GM21367 (cell line): ENCODE data around the gene LIPJ.

Experiments used
- ATAC-seq: cut with Tn5 transposase; IDR thresholded peaks from one replicate; pipeline ENCODE4 v1.9.1; 2021; ENCODE audit not compliant: unreplicated experiment

LIPJ gene, protein sequence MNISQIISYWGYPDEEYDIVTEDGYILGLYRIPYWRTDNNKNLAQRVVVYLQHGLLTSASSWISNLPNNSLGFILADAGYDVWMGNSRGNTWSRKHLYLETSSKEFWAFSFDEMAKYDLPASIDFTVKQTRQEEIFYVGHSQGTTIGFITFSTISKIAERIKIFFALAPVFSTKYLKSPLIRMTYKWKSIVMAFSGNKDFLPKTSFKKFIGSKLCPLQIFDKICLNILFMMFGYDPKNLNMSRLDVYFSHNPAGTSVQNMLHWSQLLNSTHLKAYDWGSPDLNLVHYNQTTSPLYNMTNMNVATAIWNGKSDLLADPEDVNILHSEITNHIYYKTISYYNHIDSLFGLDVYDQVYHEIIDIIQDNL

DNA sequence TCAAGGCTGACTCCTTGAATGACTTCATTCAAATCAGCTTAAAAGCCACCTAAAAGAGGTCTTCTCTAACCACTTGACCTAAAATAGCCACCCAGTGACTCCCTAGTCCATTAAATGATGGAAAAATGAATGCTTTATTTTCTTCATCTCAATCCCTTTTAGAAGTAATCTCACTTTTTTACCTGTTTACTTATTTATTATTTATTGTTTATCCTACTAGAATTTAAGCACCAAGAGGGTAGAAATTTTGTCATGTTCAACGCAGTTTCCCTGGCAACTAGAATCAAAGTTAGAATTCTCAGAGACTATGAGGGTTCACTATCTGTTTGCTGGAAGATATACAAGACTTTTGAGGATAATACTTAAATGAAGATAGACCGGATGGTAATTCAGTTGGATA lies at the start of gene LIPJ:
Gene LIPJ (plus strand): TSS at position 301 of the 400 bp plus-strand sequence. CDS start 3,926 bp downstream, outside the sequence.
- ATAC-seq: no peak

DNA sequence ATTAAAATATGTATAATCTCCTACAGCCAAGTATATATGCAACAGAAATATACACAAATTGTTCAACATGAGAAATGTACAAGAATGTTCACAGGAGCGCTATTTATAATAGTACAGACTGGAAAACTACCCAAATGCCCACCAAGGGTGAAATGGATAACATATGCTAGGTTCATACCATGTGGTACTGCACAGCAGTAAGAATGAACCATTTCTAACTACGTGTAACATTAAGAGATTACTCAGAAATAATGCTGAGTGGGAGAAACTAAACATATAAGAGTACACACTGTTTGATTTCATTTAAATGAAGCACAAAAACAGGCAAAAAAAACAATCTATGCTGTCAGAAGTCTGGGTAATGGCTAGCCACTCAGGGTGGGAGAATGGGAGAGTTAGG lies 49.2 kb upstream of the LIPJ start:
- no peak for ATAC-seq

DNA sequence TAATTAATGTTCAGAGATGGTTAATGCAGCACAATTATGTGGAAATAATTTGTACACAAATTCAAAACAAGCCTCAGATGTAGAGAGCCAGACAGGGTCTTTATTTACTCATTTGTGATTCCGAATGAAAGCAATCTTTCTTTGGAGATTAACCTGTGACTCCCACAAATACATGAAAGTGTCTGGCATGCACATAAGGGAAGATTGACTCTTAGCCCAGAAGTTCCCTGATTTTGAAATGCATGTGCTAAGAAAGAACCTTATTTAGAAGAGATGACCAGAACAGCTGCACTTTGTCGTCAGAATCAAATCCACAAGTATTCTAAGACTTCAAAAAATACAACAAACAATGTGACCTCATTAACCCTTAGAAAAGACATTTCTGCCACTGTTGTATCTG lies 48.5 kb upstream of the LIPJ start:
- ATAC-seq: no peak

DNA sequence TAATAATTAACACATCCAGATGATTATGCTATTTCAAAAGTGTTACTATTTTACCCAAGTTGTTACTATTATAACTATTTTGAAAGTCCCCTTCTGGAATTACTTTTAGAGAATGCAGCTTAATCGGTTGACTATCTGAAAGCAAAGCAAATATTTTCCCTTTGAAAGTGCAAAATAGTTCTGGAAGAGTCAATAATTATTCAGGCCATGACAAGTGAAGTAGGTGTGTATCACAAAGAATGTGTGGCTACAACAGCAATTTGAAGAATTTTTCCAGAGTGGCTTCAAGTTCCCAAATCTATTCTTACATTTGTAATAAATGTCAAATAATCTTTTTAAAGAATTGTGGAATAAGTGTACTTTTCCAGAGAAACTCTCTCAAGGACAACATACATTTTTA lies 46.2 kb upstream of the LIPJ start:
- ATAC-seq: no peak

DNA sequence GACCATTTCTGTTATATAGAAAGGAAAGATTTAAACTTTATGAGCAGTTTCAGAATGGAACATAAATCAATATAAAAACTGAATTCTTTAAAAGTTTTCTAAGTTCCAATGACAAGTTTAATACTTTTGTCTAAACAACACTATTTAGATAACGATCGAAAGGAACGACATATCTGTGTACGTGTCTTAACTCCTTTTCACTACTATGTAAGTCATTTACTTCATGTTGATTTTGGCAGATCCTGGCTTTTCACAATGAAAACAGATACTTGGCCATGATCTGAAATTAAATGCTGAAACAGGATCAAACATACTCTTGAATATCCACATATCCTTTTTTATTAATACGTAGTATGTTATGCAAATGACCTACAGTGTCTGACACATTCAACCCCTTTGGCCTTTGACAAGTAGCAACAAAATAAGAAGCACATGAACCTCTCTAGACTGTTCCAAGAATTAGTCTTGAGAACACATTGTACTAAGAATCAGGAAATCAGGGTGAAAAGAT lies 45.4 kb upstream of the LIPJ start:
- ATAC-seq: no peak

DNA sequence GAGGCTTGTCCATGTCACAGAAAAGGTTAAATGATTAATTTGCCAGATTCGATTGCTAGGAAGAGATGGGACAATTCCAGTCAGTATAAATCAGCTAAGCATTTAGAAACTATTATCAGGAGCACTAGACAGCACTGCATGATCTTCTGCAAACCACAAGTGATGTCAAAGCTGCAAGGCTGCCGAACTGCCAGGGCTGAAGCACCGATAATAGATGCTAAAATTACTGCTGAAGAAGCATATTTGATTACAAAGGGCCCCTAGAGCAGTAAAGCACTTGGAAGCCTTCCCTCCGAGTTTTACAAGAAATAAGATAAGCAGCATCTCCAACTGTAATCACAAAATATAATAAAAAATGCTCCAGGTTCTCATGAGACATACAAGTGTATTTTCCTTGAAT lies 44.0 kb upstream of the LIPJ start:
- no peak for ATAC-seq

DNA sequence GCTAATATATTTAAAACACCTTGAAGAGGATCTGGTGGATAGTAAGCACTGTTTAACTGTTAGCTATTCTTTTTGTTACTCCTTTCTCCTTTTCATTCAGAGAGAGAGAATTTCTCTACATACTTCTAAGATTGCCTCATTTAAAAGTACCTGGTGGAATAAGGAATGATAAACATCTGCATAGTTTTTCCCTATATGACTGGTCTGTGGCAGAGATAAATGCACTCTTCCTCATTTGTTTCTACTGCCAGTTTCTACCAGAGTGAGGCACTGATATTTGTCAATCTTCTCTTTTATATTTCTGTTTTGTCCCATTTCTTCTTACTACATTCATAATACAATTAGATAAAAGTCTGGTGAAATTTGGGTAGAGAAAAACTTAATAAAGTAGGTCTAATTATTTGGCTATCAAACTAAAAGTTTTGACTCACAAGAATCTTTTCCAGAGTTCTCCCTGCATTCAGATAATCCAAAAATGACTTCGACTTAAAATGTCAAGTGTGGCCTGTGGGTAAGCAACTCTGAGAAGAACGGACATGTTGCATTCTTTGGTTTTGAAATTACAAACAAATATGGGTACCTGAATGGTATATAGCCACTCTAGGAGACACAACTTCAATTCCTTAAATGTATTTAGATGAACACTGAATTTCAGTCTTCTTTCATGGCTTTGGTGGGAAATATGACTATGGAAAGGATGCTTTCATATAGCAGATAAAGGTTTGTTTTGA lies 42.3 kb upstream of the LIPJ start:
- no peak for ATAC-seq

DNA sequence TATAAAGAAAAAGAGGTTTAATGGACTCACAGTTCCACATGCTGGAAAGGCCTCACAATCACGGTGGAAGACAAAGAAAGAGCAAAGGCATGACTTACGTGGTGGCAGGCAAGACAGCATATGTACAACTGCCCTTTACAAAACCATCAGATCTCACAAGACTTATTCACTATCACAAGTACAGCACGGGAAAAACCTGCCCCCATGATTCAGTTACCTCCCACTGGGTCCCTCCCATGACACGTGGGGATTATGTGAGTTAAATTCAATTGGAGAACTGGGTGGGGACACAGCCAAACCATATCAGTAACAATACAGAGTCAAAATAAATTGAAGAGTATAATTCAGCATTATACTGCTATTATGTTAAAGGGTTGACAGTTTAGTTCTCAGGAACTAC lies 41.2 kb upstream of the LIPJ start:
- ATAC-seq: no peak

DNA sequence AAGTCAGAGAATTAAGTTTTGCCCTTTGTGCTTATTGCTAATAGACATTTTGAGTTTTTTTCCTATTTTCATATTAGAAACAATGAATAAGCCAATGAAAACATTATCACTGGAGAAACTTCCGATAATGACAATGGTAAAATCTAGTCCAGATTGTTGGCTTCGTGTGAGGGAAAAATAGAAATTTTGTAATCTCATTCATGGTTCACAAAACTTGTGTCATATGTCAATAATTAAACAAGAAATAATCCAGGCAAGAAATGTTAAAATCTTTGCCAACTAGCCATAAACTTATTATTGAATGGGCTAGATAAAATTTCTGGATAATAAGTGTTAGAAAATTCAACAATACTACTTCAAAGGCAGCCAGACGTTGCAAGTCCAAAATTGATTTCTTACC lies 40.1 kb upstream of the LIPJ start:
- no peak for ATAC-seq

DNA sequence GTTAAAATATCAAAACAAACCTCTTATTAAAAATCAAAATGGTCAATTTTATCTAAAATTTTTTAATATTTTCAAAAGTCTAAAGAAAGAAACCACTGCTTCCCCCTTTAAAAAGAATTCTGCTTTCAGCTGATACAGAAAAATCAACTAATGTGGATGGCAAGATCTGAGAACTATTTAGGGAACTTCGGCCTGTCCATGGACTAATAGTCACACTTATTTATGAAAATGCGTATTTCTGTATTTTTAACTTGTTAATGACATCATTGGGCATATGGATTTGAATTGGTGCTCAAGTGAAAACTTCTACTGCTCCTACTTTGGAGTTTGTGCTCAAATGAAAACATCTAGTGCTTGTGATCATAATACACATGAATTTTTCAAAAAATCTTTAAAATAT lies 35.3 kb upstream of the LIPJ start:
- no peak for ATAC-seq

DNA sequence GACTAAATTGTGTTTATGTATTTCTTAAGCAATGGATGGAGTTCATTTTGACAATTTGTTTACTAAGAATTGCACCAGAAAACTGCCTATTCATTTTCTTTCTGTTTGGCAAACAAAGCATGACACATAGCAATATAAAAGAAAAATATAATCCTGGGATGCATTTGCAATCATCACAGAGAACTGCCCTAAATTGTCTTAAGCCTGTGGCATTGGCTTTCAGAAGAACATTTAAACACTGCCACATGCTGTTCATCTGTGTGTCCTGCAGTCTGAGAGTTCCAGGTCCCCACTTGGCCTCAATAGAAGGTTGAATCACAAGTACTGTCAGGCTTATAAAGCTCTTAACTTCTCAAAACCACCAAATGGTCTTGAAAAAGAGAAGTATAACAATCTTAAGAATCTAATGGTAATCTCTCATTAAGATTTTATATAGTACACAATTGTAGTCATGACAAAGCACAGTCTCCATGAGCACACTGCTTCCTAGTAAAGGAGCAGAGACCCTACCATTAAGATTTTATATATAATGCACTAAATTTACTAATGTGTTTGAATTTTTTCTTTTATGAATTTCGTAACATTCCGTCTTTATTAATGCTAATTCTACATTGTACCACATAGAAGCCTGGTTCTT lies 33.3 kb upstream of the LIPJ start:
- peak; percentile 82 for ATAC-seq

DNA sequence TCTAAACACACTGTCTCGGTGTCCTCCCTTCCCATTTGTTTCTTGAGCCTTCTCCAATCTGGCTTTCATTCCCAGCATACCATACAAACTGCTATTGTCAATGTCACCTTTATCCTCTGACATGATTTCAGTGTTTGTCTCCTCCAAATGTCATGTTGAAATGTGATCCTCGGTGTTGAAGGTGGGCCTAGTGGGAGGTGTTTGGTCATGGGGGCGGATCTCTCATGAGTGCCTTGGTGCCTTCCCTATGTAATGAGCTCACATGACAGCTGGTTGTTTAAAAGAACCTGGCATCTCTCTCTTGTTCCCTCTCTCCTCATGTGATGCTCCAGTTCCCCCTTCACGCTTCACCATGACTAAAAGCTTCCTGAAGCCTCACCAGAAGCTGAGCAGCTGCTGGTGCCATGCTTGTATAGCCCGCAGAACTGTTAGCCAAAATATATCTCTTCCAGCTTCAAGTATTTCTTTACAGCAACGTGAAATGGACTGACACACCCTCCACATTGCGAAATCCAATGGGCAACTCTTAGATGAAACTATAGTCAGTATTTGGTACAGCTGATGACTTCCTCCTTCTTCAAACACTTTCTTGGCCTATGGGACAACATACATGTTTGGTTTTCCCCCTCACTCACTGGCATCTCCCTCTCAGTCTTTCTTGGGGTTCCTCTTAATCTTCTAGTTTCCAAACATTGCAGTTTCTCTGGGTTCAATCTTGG lies 31.2 kb upstream of the LIPJ start:
- no peak for ATAC-seq

DNA sequence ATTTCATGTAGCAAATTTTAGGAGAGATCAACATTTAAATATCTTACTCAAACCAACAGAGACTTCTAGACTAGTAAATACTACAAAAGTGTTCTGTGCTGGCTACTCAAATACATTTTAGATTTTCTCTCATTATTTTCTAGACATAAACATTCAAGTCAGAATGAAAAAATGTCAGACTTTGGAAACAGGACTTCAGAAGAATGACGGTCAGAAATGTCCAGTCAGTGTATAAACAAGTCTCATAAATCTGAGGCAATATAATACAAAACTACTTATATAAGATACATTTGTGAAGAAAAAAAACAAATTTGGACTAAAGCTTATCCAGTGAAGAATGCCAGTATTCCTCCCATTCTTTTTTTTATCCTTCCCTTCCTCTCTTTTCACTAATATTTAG lies 29.3 kb upstream of the LIPJ start:
- ATAC-seq: no peak

DNA sequence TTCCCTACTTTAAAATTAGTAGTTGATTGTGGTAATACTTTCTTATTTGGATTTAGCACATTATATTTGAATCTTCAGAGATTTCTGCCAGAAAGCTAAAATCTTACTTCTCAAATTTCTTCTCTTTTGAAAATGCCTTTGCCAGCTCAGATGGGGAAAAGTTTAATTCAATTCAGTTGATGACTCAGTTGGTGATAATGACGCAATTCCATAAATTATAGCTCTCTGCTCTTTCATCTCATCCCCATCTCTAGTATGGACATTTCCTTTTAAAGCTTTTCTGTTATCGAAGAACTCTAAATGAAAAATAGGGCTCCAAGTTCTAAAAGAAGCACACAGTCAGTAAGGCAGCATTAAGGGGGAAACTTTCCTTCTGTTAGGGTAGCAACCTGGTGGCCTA lies 28.9 kb upstream of the LIPJ start:
- no peak for ATAC-seq

DNA sequence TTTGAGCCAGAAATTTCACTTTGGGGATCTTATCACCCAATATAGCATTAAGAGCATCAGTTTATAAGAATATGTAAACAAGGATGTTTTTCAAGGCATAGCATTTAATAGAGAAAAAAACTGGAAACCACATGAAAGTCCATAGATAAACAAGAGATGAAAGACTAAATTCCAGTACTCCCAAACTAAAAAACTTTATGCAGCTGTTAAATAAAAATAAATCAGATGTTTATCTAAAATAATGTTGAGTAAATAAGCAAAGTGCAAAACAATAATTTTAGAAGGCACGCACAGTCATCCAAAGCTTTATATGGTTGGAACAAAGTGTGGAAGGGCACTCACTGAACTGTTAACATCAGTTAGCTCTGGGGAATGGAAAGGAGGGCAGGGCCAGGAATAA lies 24.4 kb upstream of the LIPJ start:
- ATAC-seq: no peak

DNA sequence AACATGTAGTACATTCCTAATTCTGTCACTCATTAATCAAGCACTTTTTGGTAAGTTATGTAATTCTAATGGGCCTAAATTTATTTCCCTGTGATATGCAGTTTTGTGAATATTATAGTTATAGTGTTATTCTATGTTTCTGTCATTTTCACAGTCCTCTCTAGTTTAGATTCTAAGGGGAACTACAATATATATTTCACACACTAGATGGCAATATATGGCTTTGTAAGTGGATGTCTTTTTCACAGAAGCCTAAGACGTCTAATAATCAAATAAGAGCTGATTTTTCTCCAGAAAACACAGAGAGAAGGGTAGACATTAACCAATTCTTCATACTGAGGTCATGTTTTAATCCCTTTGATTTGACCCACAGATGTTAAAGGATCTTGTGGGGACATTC lies 21.5 kb upstream of the LIPJ start:
- no peak for ATAC-seq

DNA sequence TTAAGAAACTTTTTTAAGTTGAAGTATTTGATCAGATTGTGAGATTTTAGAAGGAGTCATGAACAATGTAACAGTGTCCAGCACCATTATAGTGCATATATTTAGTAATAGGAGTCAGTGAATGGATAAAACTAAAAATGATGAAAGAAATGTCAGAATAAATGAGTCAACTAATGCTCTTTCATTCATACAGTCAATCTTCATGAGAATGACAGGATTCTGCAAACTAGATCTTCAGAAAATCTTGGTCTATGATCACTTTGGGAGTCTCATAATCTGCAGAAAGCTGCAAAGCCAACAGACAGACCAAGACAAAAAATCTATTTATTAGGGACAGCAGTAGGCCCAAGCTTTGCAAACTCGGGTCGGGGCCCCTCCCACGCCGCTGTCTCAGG lies 4.2 kb upstream of the LIPJ start:
- ATAC-seq: no peak

DNA sequence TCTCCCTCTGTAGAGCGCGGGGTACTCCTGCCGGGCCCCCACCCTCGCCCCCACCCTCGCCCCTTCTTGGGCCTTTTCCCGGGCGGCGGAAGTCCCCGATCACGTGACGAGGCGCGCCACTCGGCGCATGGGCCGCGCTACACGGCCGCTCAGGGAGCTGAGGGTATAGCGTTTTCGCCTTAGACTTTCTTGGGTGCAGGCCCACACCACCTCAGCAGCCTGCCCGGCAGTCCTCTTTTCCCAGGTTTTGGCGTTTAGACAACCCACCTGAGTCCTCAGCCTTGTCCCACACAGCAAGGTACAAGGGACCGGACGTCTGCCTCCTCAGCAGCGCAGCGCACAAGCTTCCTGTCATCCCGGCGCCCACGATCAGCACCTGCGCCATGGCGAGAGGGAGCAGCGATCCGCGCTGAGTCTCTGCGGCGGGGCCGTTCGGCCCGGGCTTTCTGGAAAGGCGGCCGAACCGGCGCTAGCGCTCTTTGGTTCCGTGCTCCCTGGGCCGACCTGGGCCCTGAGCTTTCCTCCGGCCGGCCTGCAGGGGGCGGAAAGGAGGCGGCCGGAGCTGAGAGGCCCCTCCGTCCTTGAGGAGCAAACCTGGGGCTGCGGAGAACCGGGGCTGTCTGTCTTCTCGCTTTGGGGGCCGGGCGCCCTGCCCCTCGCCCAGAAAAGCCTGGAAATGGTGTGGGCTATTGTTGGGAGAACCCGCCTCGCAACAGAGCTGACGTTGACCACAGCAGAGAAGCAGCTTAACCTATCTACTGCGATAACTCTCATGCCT lies 3.6 kb upstream of the LIPJ start, which contains the start of gene RNLS:
Gene RNLS (minus strand): TSS at position 513 of the 778 bp plus-strand sequence.
- ATAC-seq: peak; percentile 69

DNA sequence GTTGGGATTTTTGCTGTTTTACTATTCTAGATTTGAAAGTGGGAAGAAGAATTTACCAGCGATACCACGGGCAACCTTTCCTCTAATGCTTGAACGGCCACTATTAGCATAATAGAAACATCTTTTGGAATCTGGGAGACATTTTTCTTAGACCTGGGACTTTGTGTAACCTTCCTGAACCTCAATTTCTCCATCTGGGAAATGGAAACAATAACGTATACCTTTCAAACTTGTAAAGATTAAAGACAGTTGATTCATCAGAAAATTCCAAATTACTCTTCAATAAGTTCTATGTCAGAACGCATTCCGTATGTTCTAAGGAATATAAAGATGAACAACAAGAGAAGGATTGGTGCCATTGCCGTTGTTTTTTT lies 3.0 kb upstream of the LIPJ start:
- ATAC-seq: no peak

DNA sequence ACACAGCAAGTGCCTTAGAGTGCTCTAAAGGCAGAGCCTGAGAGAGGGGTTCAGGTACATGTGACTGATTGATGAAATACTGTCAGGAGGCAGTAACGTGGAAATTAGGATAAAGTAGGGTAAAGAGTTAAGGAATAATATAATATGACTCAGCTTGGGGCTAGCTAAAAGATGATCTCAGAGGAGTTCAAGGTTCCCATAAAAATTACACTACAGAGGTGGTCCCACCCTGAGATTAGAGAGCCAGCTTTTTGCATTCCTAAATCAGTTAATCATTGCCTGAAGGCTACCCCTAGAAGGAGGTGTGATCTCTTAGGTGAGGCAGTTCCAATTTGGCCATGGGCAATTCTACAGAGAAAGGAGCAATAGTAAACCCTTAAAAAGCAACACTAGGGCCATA lies 5.8 kb downstream of the LIPJ start:
- ATAC-seq: no peak

DNA sequence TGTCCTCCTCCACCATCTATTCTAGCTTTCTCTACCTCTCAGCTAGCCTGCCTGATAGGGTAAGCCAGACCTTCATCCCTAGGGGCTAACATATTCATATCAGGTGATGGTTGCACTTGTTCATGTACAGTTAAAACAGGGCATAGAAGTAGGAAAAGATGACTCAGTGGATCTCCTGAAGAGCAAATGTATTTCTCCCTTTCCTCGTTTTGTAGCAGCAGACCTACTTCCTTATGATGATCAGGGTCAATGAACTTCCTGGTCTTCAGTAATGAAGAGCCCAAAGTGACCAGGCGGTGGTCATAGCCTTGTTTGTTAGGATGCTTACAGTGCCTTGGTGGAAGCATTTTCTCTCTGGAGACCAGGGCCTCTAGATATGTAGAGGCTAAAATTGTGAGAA lies 6.3 kb downstream of the LIPJ start:
- no peak for ATAC-seq
